Peyer's patch (tissue), 4 donors: ENCODE data around the gene GVQW3.

Source experiments
- POLR2A ChIP-seq, 2 donors: fragments of 450-650 bp; IDR thresholded peaks; one replicate each; pipeline ENCODE4 v1.5.1; 2017; ENCODE audit warnings: antibody characterized with exemption in 2 of 2, mild to moderate bottlenecking in 2 of 2, moderate library complexity in 2 of 2
- TF ChIP-seq, protein P1 (sequence below), 6 experiments: fragments of 450-650 bp in 4 of 6; fragments of 200-600 bp in 2 of 6; sonication (generic) in 1 of 6; IDR thresholded peaks; one replicate each; pipeline ENCODE4 v1.5.1; 2017 to 2019; ENCODE audit warnings: antibody characterized with exemption in 6 of 6, mild to moderate bottlenecking in 3 of 6, moderate library complexity in 1 of 6

DNA sequence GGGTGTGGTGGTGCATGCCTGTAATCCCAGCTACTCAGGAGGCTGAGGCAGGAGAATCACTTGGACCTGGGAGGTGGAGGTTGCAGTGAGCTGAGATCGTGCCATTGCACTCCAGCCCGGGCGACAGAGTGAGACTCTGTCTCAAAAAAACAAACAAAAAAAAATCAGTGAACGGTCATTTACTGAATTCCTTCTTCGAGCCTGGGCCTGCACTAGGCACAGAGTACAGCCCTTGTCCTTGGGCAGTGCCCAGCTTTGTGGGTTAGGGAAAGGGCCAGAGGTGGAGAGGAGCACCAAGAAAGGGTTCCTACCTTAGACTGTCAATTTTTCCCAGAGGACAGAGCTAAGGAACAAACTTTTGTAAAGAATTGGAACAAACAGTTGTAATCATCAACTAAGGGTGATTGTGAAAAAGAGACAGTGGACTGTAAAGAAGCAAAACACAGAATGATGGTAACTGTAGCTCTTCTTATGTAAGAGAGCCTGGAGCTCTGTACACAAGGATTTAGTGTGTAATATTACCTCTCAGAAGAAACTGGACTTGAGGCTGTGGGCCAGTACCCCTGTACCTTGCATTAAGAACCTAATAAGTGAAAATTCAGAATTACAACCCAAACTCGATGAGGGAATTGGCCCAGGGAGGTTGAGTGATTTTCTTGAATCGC is 10.8 kb downstream of the GVQW3 start:
- no peak for TF ChIP-seq POLR2A (IDR thresholded peaks at IDR 0.05)
- TF ChIP-seq, protein P1, sequence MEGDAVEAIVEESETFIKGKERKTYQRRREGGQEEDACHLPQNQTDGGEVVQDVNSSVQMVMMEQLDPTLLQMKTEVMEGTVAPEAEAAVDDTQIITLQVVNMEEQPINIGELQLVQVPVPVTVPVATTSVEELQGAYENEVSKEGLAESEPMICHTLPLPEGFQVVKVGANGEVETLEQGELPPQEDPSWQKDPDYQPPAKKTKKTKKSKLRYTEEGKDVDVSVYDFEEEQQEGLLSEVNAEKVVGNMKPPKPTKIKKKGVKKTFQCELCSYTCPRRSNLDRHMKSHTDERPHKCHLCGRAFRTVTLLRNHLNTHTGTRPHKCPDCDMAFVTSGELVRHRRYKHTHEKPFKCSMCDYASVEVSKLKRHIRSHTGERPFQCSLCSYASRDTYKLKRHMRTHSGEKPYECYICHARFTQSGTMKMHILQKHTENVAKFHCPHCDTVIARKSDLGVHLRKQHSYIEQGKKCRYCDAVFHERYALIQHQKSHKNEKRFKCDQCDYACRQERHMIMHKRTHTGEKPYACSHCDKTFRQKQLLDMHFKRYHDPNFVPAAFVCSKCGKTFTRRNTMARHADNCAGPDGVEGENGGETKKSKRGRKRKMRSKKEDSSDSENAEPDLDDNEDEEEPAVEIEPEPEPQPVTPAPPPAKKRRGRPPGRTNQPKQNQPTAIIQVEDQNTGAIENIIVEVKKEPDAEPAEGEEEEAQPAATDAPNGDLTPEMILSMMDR (IDR thresholded peaks at IDR 0.05), result no peak
